Fibroblast of peridontal ligament (primary cell): ENCODE measurements around the gene TEX14.
"Not testable (repeated sequence)": the region's sequence is repeated elsewhere in the genome, so short reads cannot be mapped to it uniquely, and the experiment has no call there.

ENCODE experiments used
- DNase-seq: peaks from one replicate; pipeline ENCODE4 v3.0.0-alpha.2; 2010; ENCODE audit errors: extremely low read depth

TEX14 gene

GRCh38 chr17:58606934-58607333 lies 84.9 kb downstream of the TEX14 start:
- DNase-seq = no peak

- no peak for DNase-seq
Measured at GRCh38 chr17:58605986-58606385, 85.9 kb downstream of the TEX14 start.

GRCh38 chr17:58605470-58605869 lies 86.4 kb downstream of the TEX14 start:
- DNase-seq = no peak

GRCh38 chr17:58601976-58602375 lies 89.9 kb downstream of the TEX14 start:
- DNase-seq = no peak

- no peak for DNase-seq
Measured at GRCh38 chr17:58597371-58597770, 94.5 kb downstream of the TEX14 start.

- no peak for DNase-seq
Measured at GRCh38 chr17:58595194-58595792, 96.6 kb downstream of the TEX14 start.

GRCh38 chr17:58593123-58593522 lies 98.7 kb downstream of the TEX14 start:
- DNase-seq = no peak

GRCh38 chr17:58591455-58591854 lies 100.4 kb downstream of the TEX14 start:
- DNase-seq = no peak

GRCh38 chr17:58590377-58590776 lies 101.5 kb downstream of the TEX14 start:
- no peak for DNase-seq

- peak; percentile 32 for DNase-seq
Measured at GRCh38 chr17:58587713-58588117, 104.1 kb downstream of the TEX14 start.

GRCh38 chr17:58586009-58586644 lies 105.7 kb downstream of the TEX14 start:
- no peak for DNase-seq

- no peak for DNase-seq
Measured at GRCh38 chr17:58585554-58585953, 106.3 kb downstream of the TEX14 start.

- DNase-seq = no peak
Measured at GRCh38 chr17:58583486-58583885, 108.4 kb downstream of the TEX14 start.

- not testable (repeated sequence) for DNase-seq
Measured at GRCh38 chr17:58582718-58583117, 109.1 kb downstream of the TEX14 start.

- no peak for DNase-seq
Measured at GRCh38 chr17:58580671-58581070, 111.2 kb downstream of the TEX14 start.

- peak; percentile 45 for DNase-seq
Measured at GRCh38 chr17:58577696-58578095, 114.1 kb downstream of the TEX14 start.

- DNase-seq = no peak
Measured at GRCh38 chr17:58576679-58577367, 115.0 kb downstream of the TEX14 start.

- peak; percentile 45 for DNase-seq
Measured at GRCh38 chr17:58575511-58575910, 116.3 kb downstream of the TEX14 start.

GRCh38 chr17:58574025-58574424 lies 117.8 kb downstream of the TEX14 start:
- DNase-seq = no peak

- no peak for DNase-seq
Measured at GRCh38 chr17:58572846-58573245, 119.0 kb downstream of the TEX14 start.

GRCh38 chr17:58570758-58571157 lies 121.1 kb downstream of the TEX14 start:
- DNase-seq = no peak

GRCh38 chr17:58569196-58569595 lies 122.6 kb downstream of the TEX14 start:
- DNase-seq = no peak
